K562 (cell line): ENCODE results near the gene UBE2S. TPM values are rescaled to one million over a fixed set of nuclear protein-coding genes. Genes with fewer than 3 reads are reported as not detected.
A peak's percentile ranks its signal among the peaks of the same experiment; 100 is the strongest.

Experiments
- ATAC-seq: fragments of 200-7000 bp; cut with Tn5 transposase; 3 replicates; pipeline ENCODE4 v1.9.1; 2020; ENCODE audit warnings: moderate library complexity
- BruUV-seq: library from RNA; stranded (reverse); fragments of 400-500 nt; replicated peaks from 2 replicates; lab custom pipeline; 2021; lab: Mats Ljungman, UMichigan
- CTCF ChIA-PET: fragments of 300-600 bp; formaldehyde crosslinking; extraction: SDS; loops from one replicate; lab custom pipeline; 2021; ENCODE audit warnings: low intra/inter-chr PET ratio; lab: Yijun Ruan, JAX
- POLR2A ChIA-PET: fragments of 300-600, 350-650 bp; sonication (Branson Sonifier 250); formaldehyde crosslinking; extraction: SDS; loops from one replicate; lab custom pipeline; 2021; ENCODE audit warnings: antibody characterized with exemption, inconsistent platforms; lab: Yijun Ruan, JAX
- DNase-seq, 4 experiments: peaks; one replicate each; pipeline versions ENCODE4 v3.0.0 to v3.0.0-alpha.2; 2011 to 2018; ENCODE audit warnings: low spot score in 3 of 4, mixed read lengths in 3 of 4; ENCODE audit errors: extremely low read depth in 1 of 4
- FAIRE-seq: peaks from 2 replicates; lab custom pipeline; 2011; peaks lifted over from hg19 to GRCh38; lab: Jason Lieb, UNC
- H2AFZ ChIP-seq: 2 replicates; pipeline ENCODE4 v1.6.0; 2011; ENCODE audit warnings: low read depth, low read length, control low read depth, inconsistent platforms
- H3K27ac ChIP-seq: fragments of 200-600 bp; 3 replicates; pipeline ENCODE4 v1.8.0; 2011; ENCODE audit warnings: low read depth, mild to moderate bottlenecking, control low read depth, inconsistent platforms, low read length, moderate library complexity, mixed read lengths; ENCODE audit errors: extremely low read depth
- H3K27me3 ChIP-seq, 2 experiments: fragments of 300-600 bp in 1 of 2; 2 replicates in 1 of 2; 3 replicates in 1 of 2; pipeline versions ENCODE4 v1.6.0 to v1.8.0; 2011; ENCODE audit warnings: inconsistent platforms in 2 of 2, low read length in 2 of 2, mild to moderate bottlenecking in 1 of 2, mixed read lengths in 1 of 2, moderate library complexity in 1 of 2; ENCODE audit not compliant: control insufficient read depth in 2 of 2, insufficient read depth in 2 of 2
- H3K36me3 ChIP-seq: fragments of 300-600 bp; 3 replicates; pipeline ENCODE4 v1.8.0; 2011; ENCODE audit warnings: mild to moderate bottlenecking, low read length, inconsistent platforms; ENCODE audit not compliant: control insufficient read depth, insufficient read depth
- H3K4me1 ChIP-seq, 2 experiments: fragments of 200-600 bp in 1 of 2; replicated peaks in 1 of 2; 2 replicates in 1 of 2; 3 replicates in 1 of 2; pipeline versions ENCODE4 v1.5.1 to v1.8.0; 2011; ENCODE audit warnings: inconsistent platforms in 2 of 2, low read length in 2 of 2, mild to moderate bottlenecking in 1 of 2, mixed read lengths in 1 of 2, moderate library complexity in 1 of 2; ENCODE audit not compliant: control insufficient read depth in 2 of 2, insufficient read depth in 2 of 2
- H3K4me2 ChIP-seq: 2 replicates; pipeline ENCODE4 v1.6.1; 2011; ENCODE audit warnings: low read length, control low read depth, inconsistent platforms, mixed read lengths; ENCODE audit not compliant: insufficient read depth
- H3K4me3 ChIP-seq: fragments of 200-600 bp; sonication (generic), shearing (Covaris generic); 2 replicates; pipeline ENCODE4 v1.5.1; 2016; ENCODE audit warnings: control low read depth, inconsistent platforms
- H3K79me2 ChIP-seq: fragments of 200-600 bp; 3 replicates; pipeline ENCODE4 v1.8.0; 2011; ENCODE audit warnings: low read length, inconsistent platforms; ENCODE audit not compliant: control insufficient read depth, insufficient read depth
- H3K9ac ChIP-seq, 2 experiments: 2 replicates each; pipeline versions ENCODE4 v1.6.0 to v1.6.1; 2011; ENCODE audit warnings: low read depth in 2 of 2, low read length in 2 of 2, control low read depth in 1 of 2, inconsistent platforms in 1 of 2, mild to moderate bottlenecking in 1 of 2, mixed read lengths in 1 of 2; ENCODE audit not compliant: insufficient read depth in 1 of 2
- H3K9me1 ChIP-seq: one replicate; pipeline ENCODE4 v1.6.0; 2011; ENCODE audit warnings: inconsistent platforms, mild to moderate bottlenecking, low read length, moderate library complexity; ENCODE audit not compliant: control insufficient read depth, insufficient read depth
- H3K9me3 ChIP-seq: replicated peaks from 2 replicates; pipeline ENCODE4 v1.5.1; 2011; ENCODE audit warnings: low read depth, low read length, inconsistent platforms; ENCODE audit not compliant: control insufficient read depth, insufficient read depth
- H4K20me1 ChIP-seq: replicated peaks from 2 replicates; pipeline ENCODE4 v1.6.1; 2011; ENCODE audit warnings: low read length, inconsistent platforms, mixed read lengths; ENCODE audit not compliant: control insufficient read depth, insufficient read depth
- OTX1 ChIP-seq: fragments of 450-650 bp; formaldehyde crosslinking; IDR thresholded peaks from 2 replicates; pipeline ENCODE4 v1.4.0; 2022; ENCODE audit warnings: mild to moderate bottlenecking
- ZBTB8A ChIP-seq: fragments of 450-650 bp; IDR thresholded peaks from 2 replicates; pipeline ENCODE4 v1.6.1; 2018; ENCODE audit warnings: mild to moderate bottlenecking, moderate library complexity; ENCODE audit not compliant: partially characterized antibody
- WGBS: fragments of 100-300 bp; shearing (Covaris generic); methylation state at CpG from one replicate; pipeline ENCODE4 v1.1.6; 2016; ENCODE audit warnings: low coverage, mixed read lengths; ENCODE audit not compliant: insufficient coverage; ENCODE audit errors: missing lambda C conversion rate; 5-methylcytosine and 5-hydroxymethylcytosine counted together
- in situ Hi-C: fragments of 300-500 bp; cut with MboI; formaldehyde crosslinking; loops from 4 replicates; pipeline ENCODE4 v1.15.0; 2018; ENCODE audit warnings: inconsistent platforms, mixed read lengths
- intact Hi-C: fragments of 100-400 bp; cut with micrococcal nuclease; formaldehyde crosslinking; loops from 2 replicates; pipeline ENCODE4 v1.14.2; 2022
- polyA plus RNA-seq, 8 experiments: library from polyadenylated mRNA; depleted of rRNA in 4 of 8; stranded (reverse) in 5 of 8; unstranded in 3 of 8; fragments of >200 nt; fragmentation: Nextera tagmentation in 2 of 8; fragmentation: Illumina TruSeq in 1 of 8; extraction: Ambion mirVana in 2 of 8; extraction: Trizol in 1 of 8; gene quantifications; 2 replicates each; pipeline versions ENCODE4 v1.2.1 to v1.2.3, GENCODE V29; 2011 to 2014; ENCODE audit warnings: inconsistent platforms in 1 of 8, missing spikeins in 1 of 8
- total RNA-seq, 7 experiments: library from RNA; depleted of rRNA in 6 of 7; stranded (reverse); fragments of >200 nt in 6 of 7; fragmentation: Illumina TruSeq in 2 of 7; extraction: Trizol in 2 of 7; gene quantifications; 2 replicates each; pipeline versions ENCODE4 v1.2.1 to v1.2.3, GENCODE V29; 2011 to 2021; ENCODE audit warnings: low replicate concordance in 1 of 7

Gene UBE2S
- total and polyA plus RNA-seq, 9 of the 15 experiments (the other 6 are each of a cell fraction or from before 2014, with no cell fraction given): 1.5 to 1,305 (median 157) TPM

- Histone ChIP-seq H4K20me1 (0 out of 2 replicates have a peak, but pooled peaks cover 3% of the 10 kb centered on the region), H3K9ac (peak within 1 kb of the TSS in 1 of 2 experiments; percentile 81; a peak in 2 of 4 replicates), H3K9me3 (no peaks in the 10 kb centered on the region), H3K27me3 (peaks cover 11% of the 10 kb centered on the region in 2 experiments; a peak in 4 of 5 replicates), H3K4me1 (peaks cover 2 to 61% of the 10 kb centered on the region in 2 experiments; a peak in 4 of 5 replicates), H3K9me1 (no peaks in the 10 kb centered on the region), H3K79me2 (no peaks in the 10 kb centered on the region), H3K4me3 (peak within 1 kb of the TSS; percentile 19; the same call in 1 of the 2 replicates), H2AFZ (peak within 1 kb of the TSS; percentile 63; the same call in 1 of the 2 replicates), H3K36me3 (no peaks in the 10 kb centered on the region), H3K4me2 (peak within 1 kb of the TSS; percentile 39; the same call in 1 of the 2 replicates), H3K27ac (no peak within 1 kb of the TSS)
- in situ Hi-C loops: no loop called here
- BruUV-seq: no TSS peak
- 27% methylated on average over 8 of the region's 32 CpGs for WGBS
- no peak for ATAC-seq
- intact Hi-C loops: no loop called here
- TF ChIP-seq OTX1 (0 out of 2 replicates have a peak, but pooled peaks have one; percentile 12), ZBTB8A (no peak)
- no peak for DNase-seq
- ChIA-PET POLR2A (interaction anchor here (0.9 to 2.6 kb wide), 3 partner anchors 10 to 14 kb away, joined by 3 to 12 read pairs (median 4); partner anchors contain the start of gene TMEM238), CTCF (no interaction called here)
- peak; percentile 35 for FAIRE-seq
Observed at GRCh38 chr19:55370305-55370988, 37.1 kb downstream of the UBE2S start, which contains the start of gene IL11. TSS of gene IL11 (minus strand) at chr19:55370463. CDS start at chr19:55370310, 153 bp downstream.
